Subcutaneous adipose tissue (tissue), 4 donors: ENCODE data around the gene KCNIP4. TPM values are rescaled to one million over a fixed set of nuclear protein-coding genes. Genes with fewer than 3 reads are reported as not detected.

Experiments
- total RNA-seq, 4 donors: library from RNA; depleted of rRNA; stranded (reverse); fragments of >200 nt; gene quantifications; one replicate each; pipeline ENCODE4 v1.1.0, GENCODE V29; 2016
- TF ChIP-seq, protein P1 (sequence below): fragments of 450-650 bp; IDR thresholded peaks from one replicate; pipeline ENCODE4 v1.5.1; 2016; ENCODE audit warnings: low read depth, mild to moderate bottlenecking, control low read depth, antibody characterized with exemption, moderate library complexity

Gene KCNIP4
- total RNA-seq, 4 donors from 2014 or later, result 0.34 TPM; not detected in 3

DNA sequence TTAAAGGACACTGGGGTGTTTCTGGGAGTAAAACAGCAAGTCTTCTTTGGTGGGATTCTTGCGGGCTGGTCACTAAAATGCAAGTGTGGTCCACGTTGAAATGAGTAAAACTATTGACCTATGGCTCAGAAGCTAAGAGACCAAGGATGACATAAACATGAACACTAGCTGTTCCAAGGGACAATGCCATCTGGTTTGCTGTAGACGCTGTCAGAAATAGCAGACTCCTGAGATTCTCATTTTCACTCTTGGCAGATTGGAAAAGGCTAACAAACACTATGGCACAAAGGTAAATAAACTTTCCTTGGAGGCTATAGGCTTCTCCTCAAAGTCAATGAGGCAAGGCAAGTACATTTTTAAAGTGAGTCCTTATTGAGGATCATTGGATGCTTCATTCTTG lies 343.6 kb downstream of the KCNIP4 start:
- TF ChIP-seq, protein P1, sequence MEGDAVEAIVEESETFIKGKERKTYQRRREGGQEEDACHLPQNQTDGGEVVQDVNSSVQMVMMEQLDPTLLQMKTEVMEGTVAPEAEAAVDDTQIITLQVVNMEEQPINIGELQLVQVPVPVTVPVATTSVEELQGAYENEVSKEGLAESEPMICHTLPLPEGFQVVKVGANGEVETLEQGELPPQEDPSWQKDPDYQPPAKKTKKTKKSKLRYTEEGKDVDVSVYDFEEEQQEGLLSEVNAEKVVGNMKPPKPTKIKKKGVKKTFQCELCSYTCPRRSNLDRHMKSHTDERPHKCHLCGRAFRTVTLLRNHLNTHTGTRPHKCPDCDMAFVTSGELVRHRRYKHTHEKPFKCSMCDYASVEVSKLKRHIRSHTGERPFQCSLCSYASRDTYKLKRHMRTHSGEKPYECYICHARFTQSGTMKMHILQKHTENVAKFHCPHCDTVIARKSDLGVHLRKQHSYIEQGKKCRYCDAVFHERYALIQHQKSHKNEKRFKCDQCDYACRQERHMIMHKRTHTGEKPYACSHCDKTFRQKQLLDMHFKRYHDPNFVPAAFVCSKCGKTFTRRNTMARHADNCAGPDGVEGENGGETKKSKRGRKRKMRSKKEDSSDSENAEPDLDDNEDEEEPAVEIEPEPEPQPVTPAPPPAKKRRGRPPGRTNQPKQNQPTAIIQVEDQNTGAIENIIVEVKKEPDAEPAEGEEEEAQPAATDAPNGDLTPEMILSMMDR, result no peak

DNA sequence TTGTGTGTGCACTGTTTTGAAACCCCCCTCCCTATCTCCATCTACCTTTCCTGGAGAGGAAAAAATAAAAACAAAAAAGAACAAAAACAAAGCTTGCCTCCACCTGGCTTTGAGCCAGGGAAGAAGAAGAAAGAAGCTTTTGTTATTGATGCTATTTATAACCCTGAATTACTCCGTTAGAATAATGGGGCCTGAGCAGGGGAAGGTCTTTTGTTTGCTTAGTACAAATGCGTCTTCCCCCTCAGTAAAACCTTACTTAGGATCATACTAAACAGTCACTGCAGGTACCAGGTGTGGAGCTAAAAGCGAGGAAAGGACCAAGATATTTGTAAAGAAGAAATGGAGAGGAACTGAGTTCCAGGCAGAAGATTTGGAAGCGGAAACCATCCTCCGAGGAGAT lies 352.1 kb downstream of the KCNIP4 start:
- TF ChIP-seq, protein P1, result no peak

DNA sequence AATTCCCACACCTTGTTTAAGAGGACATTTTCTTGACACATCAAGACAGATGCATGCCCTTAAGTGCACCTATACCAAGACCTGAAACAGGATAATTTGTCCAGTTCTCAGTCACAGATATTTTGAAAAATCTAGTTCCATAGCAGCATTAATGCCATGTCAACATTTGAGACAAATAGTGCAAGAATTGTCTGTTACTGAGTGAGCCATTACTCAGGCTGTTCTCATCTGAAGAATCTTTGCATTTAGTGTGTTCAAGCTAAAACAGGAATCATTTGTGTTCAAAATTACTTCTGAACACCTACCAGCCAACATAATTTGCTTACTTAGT lies 354.9 kb downstream of the KCNIP4 start:
- TF ChIP-seq, protein P1, result no peak

DNA sequence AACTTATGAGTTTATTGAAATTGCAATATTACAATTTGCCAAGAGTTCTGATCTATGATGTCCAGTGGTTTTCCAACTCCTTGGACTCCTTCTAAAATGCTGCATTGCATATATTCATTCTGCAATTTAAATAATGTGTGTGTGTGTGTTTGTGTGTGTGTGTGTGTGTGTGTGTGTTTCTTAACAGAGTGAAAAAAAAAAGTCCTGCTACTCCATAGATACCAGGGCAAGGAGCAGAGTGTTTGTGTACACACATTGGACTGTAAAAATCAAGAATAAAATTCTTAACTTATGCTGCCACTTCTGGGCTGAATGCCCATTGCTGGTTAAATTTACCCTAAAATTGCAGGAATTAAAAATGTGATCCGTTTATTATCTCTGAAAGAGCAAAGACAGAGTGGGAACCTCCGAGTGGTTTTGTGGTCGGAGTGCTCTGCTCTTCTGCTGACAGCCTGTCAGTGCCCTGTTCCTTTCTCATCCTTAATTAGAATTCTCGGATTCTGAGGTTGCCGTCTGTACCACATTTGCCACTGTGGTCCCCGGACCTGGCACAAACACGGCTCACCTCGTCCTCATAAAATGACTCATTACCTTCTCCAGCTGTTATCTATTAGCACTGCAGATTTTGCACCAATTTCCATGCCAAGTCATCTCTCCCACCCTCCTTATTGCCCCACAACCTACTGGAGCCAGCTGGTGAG lies 355.5 kb downstream of the KCNIP4 start:
- TF ChIP-seq, protein P1, result no peak

DNA sequence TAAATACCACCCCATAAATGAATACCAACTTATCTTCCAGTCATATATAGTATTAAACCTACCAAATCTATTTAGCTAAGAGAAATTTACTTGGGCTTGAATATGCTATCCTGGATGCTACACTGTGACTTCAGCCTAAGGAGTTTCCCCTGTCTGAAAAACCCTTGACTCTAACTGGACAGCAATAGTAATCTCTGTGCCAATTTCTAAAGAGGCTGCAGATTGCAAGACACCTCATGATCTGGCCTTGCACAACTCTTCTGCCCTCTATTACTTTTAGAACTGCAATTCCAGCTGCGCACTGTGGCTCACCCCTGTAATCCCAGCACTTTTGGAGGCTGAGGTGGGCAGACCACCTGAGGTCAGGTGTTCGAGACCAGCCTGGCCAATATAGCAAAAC lies 371.5 kb downstream of the KCNIP4 start:
- TF ChIP-seq, protein P1, result no peak

DNA sequence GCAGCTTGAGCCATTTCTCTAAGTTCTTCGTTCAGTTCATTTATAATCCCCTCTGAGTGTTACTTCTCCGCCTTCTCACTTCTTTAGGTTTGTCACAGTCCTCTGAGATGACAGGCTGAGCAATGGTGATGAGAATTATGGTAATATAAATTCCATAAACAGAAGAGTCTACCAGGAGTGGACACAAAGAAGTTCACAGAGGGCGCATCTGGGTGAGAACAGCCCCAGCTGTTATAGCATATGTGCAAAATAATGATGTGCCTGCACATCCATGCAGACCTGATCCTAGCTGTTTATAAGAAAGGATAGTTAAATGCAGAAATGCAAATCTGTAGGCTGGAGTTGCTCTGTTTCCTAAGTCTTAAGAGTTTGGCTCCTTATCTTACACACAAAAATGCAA lies 377.5 kb downstream of the KCNIP4 start:
- TF ChIP-seq, protein P1, result no peak

DNA sequence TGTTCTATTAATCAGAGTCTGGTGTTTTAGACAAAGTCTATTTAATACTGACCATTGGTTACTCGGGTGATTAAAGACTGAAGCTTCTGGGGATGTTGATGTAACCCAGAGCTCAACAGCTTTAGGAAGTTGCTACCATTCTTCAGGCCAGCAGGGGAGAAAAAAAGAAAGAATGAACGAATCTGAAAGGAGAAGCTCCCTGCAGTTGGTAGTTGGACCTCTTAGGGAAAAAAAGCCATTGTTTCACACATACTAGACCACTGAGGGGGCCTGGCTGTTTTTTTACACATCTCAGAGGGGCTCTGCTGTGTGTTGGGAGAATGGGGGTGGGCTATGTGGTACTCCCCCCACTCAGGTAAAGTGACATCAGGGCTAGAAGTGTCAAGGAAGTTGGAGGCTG lies 378.9 kb downstream of the KCNIP4 start:
- TF ChIP-seq, protein P1, result no peak
